ENCODE data around the gene PARK7.

PARK7 gene

GRCh38 chr1:7984811-7985210 is 23.3 kb downstream of the PARK7 start:
- no peaks in the 10 kb centered on the region for H3K27me3 ChIP-seq (ENCODE audit: insufficient read depth, low read length)
- H3K4me2 ChIP-seq (ENCODE audit: low read length), result no peak overlapping the region
- no peaks in the 10 kb centered on the region for H3F3A ChIP-seq (ENCODE audit: insufficient read depth, low read length)
- H3K9me3 ChIP-seq (ENCODE audit: low read length), result no peaks in the 10 kb centered on the region
- peaks cover 57% of the 10 kb centered on the region for H3K36me3 ChIP-seq (ENCODE audit: insufficient read depth, low read length)
- TF ChIP-seq EZH2 (IDR thresholded peaks at IDR 0.05; ENCODE audit: borderline replicate concordance, low read length) (no peak), CTCF (IDR thresholded peaks at IDR 0.05; ENCODE audit: low read length) (no peak)
- no peak overlapping the region for H3K9ac ChIP-seq (ENCODE audit: low read length)
- no peaks in the 10 kb centered on the region for H4K20me1 ChIP-seq (ENCODE audit: insufficient read depth, low read length)
- no peaks in the 10 kb centered on the region for H3K9me2 ChIP-seq (ENCODE audit: low read depth, low read length)
- H3K4me3 ChIP-seq (ENCODE audit: low read depth, low read length, poor library complexity, severe bottlenecking), result no peak overlapping the region
- H3K27ac ChIP-seq (ENCODE audit: low read depth, low read length, poor library complexity, severe bottlenecking), result no peak overlapping the region
- no peaks in the 10 kb centered on the region for H3K79me2 ChIP-seq (ENCODE audit: insufficient read depth, low read length)
- no peak overlapping the region for H2AFZ ChIP-seq (ENCODE audit: low read length)
- no peaks in the 10 kb centered on the region for H3K4me1 ChIP-seq (ENCODE audit: insufficient read depth, low read length, severe bottlenecking)

GRCh38 chr1:7985851-7986612 is 24.5 kb downstream of the PARK7 start:
- H3K9me3 ChIP-seq (ENCODE audit: low read length), result no peaks in the 10 kb centered on the region
- no peaks in the 10 kb centered on the region for H3K27me3 ChIP-seq (ENCODE audit: insufficient read depth, low read length)
- no peak overlapping the region for H3K4me3 ChIP-seq (ENCODE audit: low read depth, low read length, poor library complexity, severe bottlenecking)
- H3F3A ChIP-seq (ENCODE audit: insufficient read depth, low read length), result no peaks in the 10 kb centered on the region
- no peaks in the 10 kb centered on the region for H3K79me2 ChIP-seq (ENCODE audit: insufficient read depth, low read length)
- no peak for TF ChIP-seq EZH2 (IDR thresholded peaks at IDR 0.05; ENCODE audit: borderline replicate concordance, low read length)
- no peak for TF ChIP-seq CTCF (IDR thresholded peaks at IDR 0.05; ENCODE audit: low read length)
- H3K4me1 ChIP-seq (ENCODE audit: insufficient read depth, low read length, severe bottlenecking), result no peaks in the 10 kb centered on the region
- no peaks in the 10 kb centered on the region for H4K20me1 ChIP-seq (ENCODE audit: insufficient read depth, low read length)
- H2AFZ ChIP-seq (ENCODE audit: low read length), result no peak overlapping the region
- H3K9ac ChIP-seq (ENCODE audit: low read length), result no peak overlapping the region
- no peaks in the 10 kb centered on the region for H3K9me2 ChIP-seq (ENCODE audit: low read depth, low read length)
- H3K36me3 ChIP-seq (ENCODE audit: insufficient read depth, low read length), result peaks cover 46% of the 10 kb centered on the region
- no peak overlapping the region for H3K27ac ChIP-seq (ENCODE audit: low read depth, low read length, poor library complexity, severe bottlenecking)
- H3K4me2 ChIP-seq (ENCODE audit: low read length), result no peak overlapping the region

- Histone ChIP-seq H3K27me3 (ENCODE audit: insufficient read depth, low read length) (no peaks in the 10 kb centered on the region), H3K9me3 (ENCODE audit: low read length) (no peaks in the 10 kb centered on the region), H3K4me1 (ENCODE audit: insufficient read depth, low read length, severe bottlenecking) (no peaks in the 10 kb centered on the region), H2AFZ (ENCODE audit: low read length) (no peak overlapping the region), H3K4me2 (ENCODE audit: low read length) (no peak overlapping the region), H3F3A (ENCODE audit: insufficient read depth, low read length) (no peaks in the 10 kb centered on the region), H3K79me2 (ENCODE audit: insufficient read depth, low read length) (no peaks in the 10 kb centered on the region), H3K9ac (ENCODE audit: low read length) (no peak overlapping the region), H3K36me3 (ENCODE audit: insufficient read depth, low read length) (peaks cover 40% of the 10 kb centered on the region), H3K4me3 (ENCODE audit: low read depth, low read length, poor library complexity, severe bottlenecking) (no peak overlapping the region), H4K20me1 (ENCODE audit: insufficient read depth, low read length) (no peaks in the 10 kb centered on the region), H3K9me2 (ENCODE audit: low read depth, low read length) (no peaks in the 10 kb centered on the region), H3K27ac (ENCODE audit: low read depth, low read length, poor library complexity, severe bottlenecking) (no peak overlapping the region)
- TF ChIP-seq CTCF (IDR thresholded peaks at IDR 0.05; ENCODE audit: low read length), result no peak
Measured at GRCh38 chr1:7987528-7987927, 26.0 kb downstream of the PARK7 start.
